Limb (tissue), 2 donors: ENCODE results near the gene SLC26A1.

Experiments
- DNase-seq, 2 donors: peaks; one replicate each; pipeline ENCODE4 v3.0.0-alpha.2; 2016; ENCODE audit errors: extremely low spot score in 2 of 2

Gene SLC26A1

GRCh38 chr4:993111-994029 is at the start of gene SLC26A1:
SLC26A1 (minus strand) TSS chr4:993404; CDS start chr4:991703, 1,701 bp downstream.
- no peak for DNase-seq

GRCh38 chr4:1042352-1043055 is 49.3 kb upstream of the SLC26A1 start:
- no peak for DNase-seq

- DNase-seq, result no peak
Observed at GRCh38 chr4:1041936-1042330, 48.7 kb upstream of the SLC26A1 start.

DNA sequence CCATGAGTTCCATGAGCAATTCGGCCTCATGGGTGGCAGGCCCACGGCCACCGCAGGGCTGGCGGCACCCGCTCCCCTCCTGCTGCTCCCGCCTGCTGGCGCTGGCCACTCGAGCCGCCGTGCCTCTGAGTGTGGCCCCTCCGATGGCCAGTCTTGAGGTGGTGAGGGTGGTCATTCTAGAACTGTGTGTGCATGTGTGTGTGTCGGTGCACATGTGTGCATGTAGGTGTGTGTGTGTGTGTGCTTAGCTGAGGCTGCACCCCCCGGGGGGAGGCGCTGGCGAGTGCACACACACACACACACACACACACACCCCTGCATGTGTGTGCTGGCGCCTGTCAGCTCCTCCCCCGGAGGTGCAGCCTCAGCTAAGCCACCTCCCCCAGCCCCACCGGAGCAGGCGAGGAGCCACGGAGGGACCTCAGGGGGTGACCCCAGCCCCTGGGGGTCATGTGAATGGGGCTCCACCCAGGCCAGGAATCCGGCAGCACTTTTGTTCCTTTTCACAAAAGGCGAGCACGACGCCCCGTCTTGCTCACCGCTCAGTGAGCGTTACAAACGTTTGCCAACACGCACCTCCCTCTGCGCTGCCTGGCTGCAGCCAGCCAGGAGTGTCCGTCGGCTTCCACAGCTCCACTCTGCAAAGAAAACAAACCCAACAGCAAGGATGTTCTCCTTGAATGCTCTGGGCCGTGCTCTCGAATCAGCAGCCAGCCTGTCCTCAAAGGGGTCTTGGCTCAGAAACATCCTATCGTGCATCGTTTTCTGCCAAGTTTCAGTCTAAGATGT is 48.1 kb upstream of the SLC26A1 start:
- no peak for DNase-seq

DNA sequence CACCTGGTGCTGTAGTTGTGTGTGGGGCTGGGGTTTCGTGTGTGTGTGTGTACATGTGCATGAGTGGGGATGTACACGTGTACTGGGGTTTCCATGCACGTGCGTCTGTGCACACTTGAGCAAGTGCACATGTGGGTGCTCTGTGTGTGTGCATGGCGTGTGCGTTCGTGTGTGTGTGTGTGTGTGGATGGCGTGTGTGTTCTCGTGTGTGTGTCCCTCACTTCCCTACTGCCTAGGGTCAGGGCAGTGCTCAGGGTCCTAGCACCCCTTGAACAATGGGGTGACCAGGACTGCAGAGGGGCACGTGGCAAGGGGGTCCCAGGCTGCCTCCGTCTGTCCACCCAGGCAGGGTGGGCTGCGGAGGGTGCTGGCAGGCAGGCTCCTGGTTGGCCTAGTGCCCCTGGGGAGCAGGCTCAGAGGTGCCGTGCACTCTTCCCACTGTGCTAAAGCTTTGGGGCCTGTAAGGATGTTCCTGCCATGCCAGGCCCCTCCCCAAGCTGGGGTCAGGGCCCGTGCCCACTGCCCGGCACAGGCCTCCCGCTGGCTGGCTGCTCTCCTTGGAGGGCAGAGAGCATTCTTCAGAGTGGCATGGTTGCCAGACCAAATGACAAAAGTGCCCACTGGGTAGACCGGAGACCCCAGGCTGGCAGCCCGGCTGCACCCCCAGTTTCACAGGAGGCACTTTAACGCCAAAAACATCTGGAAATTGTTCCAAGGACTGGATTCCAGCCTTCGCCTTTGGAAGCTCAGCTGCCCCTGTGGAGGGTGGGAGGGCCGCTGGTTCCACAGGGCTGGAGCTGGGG is 47.3 kb upstream of the SLC26A1 start:
- DNase-seq, result no peak

DNA sequence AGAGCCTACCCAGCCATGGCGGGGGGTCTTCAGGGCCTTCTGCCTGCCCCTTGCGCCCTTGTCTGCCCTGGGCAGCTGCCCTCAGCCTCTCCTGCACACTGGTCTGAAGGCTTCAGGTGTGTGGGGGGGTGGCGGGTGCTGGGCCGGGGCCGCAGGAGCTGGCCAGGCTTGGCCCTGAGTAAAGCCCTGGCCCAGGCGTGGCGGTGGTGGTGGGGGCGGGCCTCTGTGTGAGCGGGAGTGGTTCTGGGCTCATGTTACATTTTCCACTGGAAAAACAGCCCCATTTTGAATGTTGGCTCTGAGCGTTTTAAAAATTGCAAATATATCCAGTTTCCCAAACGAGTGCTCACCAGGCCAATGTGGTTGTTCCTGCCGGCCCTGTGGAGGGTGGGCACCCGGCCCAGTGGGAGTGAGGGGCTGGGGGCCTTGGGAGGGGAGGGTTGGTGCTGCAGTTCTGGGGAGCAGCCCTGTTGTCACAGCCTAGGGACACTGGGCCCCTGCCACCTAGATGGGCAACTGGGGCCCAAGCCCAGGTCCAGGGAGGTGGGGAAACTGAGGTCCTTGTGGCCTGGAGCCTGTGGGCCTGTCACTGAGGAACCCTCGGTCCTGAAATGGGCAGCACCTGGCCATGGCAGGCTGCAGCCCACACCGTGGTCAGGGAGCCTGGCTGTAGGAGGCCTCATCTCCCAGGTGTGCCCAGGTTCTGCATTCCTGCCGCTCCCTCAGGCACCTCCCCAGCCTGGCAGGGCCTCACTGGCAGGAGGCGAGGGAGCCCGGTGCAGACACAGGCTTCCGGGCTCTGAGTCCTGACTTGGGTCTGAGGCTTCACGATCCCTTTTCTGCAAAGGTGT is 46.5 kb upstream of the SLC26A1 start:
- peak in 1 of 2 donors; percentile 78 for DNase-seq

GRCh38 chr4:1038948-1039492 is 45.8 kb upstream of the SLC26A1 start:
- no peak for DNase-seq

DNA sequence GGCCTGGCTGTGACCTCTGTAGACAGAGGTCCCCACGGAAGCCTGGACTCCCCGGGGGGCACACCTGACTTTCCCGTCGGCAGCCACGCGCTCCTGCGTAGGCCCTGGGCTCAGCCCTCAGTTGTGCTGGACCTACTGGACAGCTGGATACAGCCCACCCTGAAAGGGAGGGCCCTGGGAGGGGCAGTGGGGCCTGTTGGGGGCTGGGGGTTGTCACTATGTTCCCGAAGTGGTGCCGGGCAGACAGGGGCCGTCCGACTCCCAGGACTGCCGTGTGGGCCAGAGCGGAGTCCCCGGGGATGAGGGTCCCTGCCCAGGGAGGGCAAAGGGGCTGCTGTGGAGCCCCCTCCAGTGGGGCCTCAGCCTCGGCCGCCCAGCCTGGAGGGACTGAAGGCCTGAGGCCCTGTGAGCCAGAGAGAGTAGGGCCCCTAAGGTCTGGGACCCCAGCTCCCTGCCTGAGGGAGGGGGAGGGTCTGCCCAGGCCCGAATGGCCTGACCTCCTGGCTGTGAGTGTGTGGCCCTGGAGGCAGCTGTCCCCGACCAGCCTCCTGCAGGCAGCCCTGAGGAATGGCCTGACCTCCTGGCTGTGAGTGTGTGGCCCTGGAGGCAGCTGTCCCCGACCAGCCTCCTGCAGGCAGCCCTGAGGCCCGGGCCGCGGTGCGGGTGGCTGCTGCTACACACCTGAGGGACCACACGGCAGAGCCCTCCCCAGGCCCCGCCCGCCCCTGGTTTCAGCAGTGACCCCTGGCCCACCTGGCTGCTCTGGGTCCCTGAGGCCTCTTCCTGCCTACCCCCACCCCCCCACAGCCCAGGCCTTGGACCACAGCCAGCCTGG is 44.0 kb upstream of the SLC26A1 start:
- no peak for DNase-seq

DNA sequence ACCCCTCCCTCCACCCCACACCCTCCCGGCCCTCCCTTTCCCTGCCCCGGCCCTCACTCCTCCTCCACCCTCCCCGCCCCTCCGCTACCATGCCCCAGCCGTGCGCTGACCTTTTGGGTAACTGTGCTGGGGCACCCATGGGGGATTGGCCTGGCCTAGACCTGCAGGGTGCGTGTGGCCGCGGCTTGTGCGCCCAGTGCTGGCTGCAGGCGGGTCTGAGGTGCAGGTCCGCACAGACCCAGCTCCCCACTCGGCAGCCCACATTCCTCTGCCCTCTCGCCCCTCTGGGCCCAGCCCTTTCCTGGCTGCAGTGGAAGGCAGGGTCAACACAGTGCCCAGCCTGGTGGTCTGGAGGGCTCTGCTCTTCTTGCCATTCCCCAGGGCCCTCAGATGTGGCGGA is 42.9 kb upstream of the SLC26A1 start:
- DNase-seq, result no peak

- no peak for DNase-seq
Observed at GRCh38 chr4:1035510-1035909, 42.3 kb upstream of the SLC26A1 start.

DNA sequence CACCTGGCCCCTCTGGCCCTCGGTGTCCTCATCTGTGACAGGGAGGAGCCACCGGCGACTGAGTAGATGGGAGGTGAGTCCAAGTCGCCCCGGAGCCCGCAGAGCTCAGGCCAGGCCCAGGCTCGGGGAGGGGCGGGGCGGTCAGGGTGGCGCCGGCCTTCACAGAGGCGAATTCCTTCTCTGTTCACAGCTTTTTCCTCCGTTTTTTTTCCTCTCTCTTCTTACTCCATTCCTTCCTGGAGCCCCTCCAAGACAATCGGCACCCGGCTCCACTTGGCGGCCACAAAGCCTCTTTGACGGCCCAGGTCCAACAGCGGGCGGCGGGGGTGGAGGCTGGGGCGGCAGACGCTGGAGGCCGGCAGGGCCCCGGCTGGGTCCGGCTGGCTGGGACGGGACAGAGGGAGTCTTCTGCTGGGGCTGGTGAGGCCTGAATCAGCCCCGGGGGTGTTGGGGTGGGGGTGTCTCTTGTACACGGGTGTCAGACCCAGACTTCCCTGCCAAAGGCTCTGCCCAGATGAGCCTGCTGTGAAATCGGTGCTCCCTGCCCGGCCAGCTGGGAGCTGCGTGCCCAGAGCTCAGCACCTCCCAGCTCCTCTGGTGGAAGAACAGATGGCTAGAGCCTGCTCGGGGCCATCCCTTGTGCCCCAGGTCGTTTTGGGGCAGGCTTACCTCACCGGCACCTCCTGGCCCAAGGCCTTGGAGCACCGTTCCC is 40.8 kb upstream of the SLC26A1 start:
- DNase-seq, result peak; percentile 72 to 85

GRCh38 chr4:1032861-1033260 is 39.7 kb upstream of the SLC26A1 start:
- DNase-seq, result no peak

- DNase-seq, result no peak
Observed at GRCh38 chr4:1031956-1032795, 39.0 kb upstream of the SLC26A1 start.

DNA sequence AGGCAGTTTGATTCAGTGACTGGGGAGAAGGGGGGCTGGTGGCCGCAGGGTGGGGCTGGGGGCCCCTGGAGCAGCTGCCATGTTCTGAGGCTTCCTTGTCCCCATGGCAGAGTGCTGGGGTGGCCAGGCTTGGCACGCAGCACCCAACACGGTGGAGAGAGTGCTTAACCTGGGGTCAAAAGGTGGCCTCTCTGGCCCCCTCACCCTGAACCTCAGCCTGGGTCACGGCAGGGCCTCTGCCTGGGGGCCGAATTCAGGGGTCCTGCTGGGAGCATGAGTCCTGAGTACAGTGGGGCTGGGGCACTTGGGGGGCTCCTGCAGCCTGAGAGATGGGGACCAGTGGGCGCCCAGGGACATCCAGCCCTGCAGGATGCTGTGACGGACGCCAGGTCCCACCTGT is 38.1 kb upstream of the SLC26A1 start:
- DNase-seq, result no peak

DNA sequence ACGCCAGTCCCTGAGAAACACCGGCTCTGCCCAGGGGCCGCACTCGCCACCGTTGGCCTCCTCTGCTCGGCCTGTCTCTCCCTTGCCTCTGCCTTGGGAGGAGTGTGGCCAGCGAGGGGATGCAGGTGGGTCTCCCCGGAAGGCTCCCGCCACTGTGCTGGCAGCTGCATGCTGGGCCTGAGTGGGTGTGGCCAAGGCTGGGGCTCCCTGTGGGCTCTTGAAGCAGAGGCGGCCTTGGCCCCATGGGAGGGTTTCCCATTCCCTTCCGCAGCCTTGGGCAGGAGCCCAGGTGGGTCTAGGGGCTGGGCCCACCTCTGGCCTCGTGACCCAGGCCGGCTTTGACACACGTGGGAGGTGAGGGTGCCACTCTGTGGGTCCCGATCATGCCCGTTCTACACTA is 37.4 kb upstream of the SLC26A1 start:
- DNase-seq, result no peak

GRCh38 chr4:1030031-1030430 is 36.8 kb upstream of the SLC26A1 start:
- no peak for DNase-seq

- no peak for DNase-seq
Observed at GRCh38 chr4:1029529-1029928, 36.3 kb upstream of the SLC26A1 start.
